Ascending aorta (tissue), 2 donors: ENCODE data around the gene LARGE1. TPM values are rescaled to one million over a fixed set of nuclear protein-coding genes. Genes with fewer than 3 reads are reported as not detected.

Experiments used
- DNase-seq, 2 donors: peaks; one replicate each; pipeline ENCODE4 v3.0.0-alpha.2; 2019; ENCODE audit warnings: low spot score in 2 of 2
- H3K27ac ChIP-seq, 2 donors: fragments of 200-600 bp; sonication (generic); one replicate each; pipeline ENCODE4 v1.5.1; 2016 to 2017; ENCODE audit warnings: mild to moderate bottlenecking in 1 of 2
- H3K27me3 ChIP-seq: fragments of 200-600 bp; sonication (generic); one replicate; pipeline ENCODE4 v1.5.1; 2017
- H3K36me3 ChIP-seq, 2 donors: fragments of 200-600 bp; sonication (generic); one replicate each; pipeline ENCODE4 v1.5.1; 2016
- H3K4me1 ChIP-seq, 2 donors: fragments of 200-600 bp; sonication (generic); one replicate each; pipeline ENCODE4 v1.5.1; 2016 to 2017; ENCODE audit warnings: mild to moderate bottlenecking in 1 of 2
- H3K4me3 ChIP-seq, 2 donors: fragments of 200-600 bp; sonication (generic); one replicate each; pipeline ENCODE4 v1.5.1; 2016 to 2017; ENCODE audit warnings: mild to moderate bottlenecking in 1 of 2
- H3K9me3 ChIP-seq, 2 donors: fragments of 200-600 bp; sonication (generic); one replicate each; pipeline ENCODE4 v1.5.1; 2016
- CTCF ChIP-seq, 3 experiments: fragments of 200-600 bp in 2 of 3; fragments of 450-650 bp in 1 of 3; sonication (generic) in 2 of 3; IDR thresholded peaks; one replicate each; pipeline ENCODE4 v1.5.1; 2016 to 2019; ENCODE audit warnings: antibody characterized with exemption in 3 of 3, mild to moderate bottlenecking in 1 of 3, moderate library complexity in 1 of 3
- intact Hi-C: fragments of 100-400 bp; cut with DNase I; formaldehyde crosslinking; loops from one replicate; pipeline ENCODE4 v1.15.1; 2023
- total RNA-seq: library from RNA; depleted of rRNA; stranded (reverse); fragments of >200 nt; gene quantifications from one replicate; pipeline ENCODE4 v1.1.0, GENCODE V29; 2016

LARGE1 gene
- total RNA-seq, 1 donor from 2014 or later, result 40.6 TPM

- no peak for TF ChIP-seq CTCF (IDR thresholded peaks at IDR 0.05)
- intact Hi-C loops, result loop anchor here (1.0 to 2.0 kb wide), 3 partner anchors 31 to 49 kb away; no protein-coding TSS in a partner anchor
- peaks cover 3 to 43% of the 10 kb centered on the region in 2 donors for H3K4me1 ChIP-seq
- H3K36me3 ChIP-seq, result no peaks in the 10 kb centered on the region
- peak in 1 of 2 donors; percentile 81 for DNase-seq
- peak overlapping the region; percentile 85 to 87 for H3K27ac ChIP-seq
- no peaks in the 10 kb centered on the region for H3K27me3 ChIP-seq
- H3K9me3 ChIP-seq, result no peaks in the 10 kb centered on the region
- H3K4me3 ChIP-seq, result no peak overlapping the region
Observed at GRCh38 chr22:33871935-33872334, 48.3 kb downstream of the LARGE1 start.

GRCh38 chr22:33869946-33870345, 50.3 kb downstream of the LARGE1 start:
- Histone ChIP-seq H3K9me3 (no peaks in the 10 kb centered on the region), H3K27me3 (no peaks in the 10 kb centered on the region), H3K4me1 (peaks cover 3 to 55% of the 10 kb centered on the region in 2 donors), H3K36me3 (no peaks in the 10 kb centered on the region), H3K27ac (peak overlapping the region; percentile 85 to 87), H3K4me3 (no peak overlapping the region)
- DNase-seq, result no peak
- intact Hi-C loops, result no loop called here
- no peak for TF ChIP-seq CTCF (IDR thresholded peaks at IDR 0.05)

- H3K36me3 ChIP-seq, result no peaks in the 10 kb centered on the region
- no peak for TF ChIP-seq CTCF (IDR thresholded peaks at IDR 0.05)
- intact Hi-C loops, result no loop called here
- H3K27me3 ChIP-seq, result no peaks in the 10 kb centered on the region
- H3K27ac ChIP-seq, result peak overlapping the region; percentile 85 to 87
- peaks cover 3 to 49% of the 10 kb centered on the region in 2 donors for H3K4me1 ChIP-seq
- no peak for DNase-seq
- H3K9me3 ChIP-seq, result no peaks in the 10 kb centered on the region
- no peak overlapping the region for H3K4me3 ChIP-seq
Observed at GRCh38 chr22:33867971-33868370, 52.3 kb downstream of the LARGE1 start.

GRCh38 chr22:33867118-33867866, 53.0 kb downstream of the LARGE1 start:
- H3K27me3 ChIP-seq, result no peaks in the 10 kb centered on the region
- intact Hi-C loops, result no loop called here
- no peaks in the 10 kb centered on the region for H3K9me3 ChIP-seq
- no peak for TF ChIP-seq CTCF (IDR thresholded peaks at IDR 0.05)
- peak in 1 of 2 donors; percentile 66 for DNase-seq
- H3K4me3 ChIP-seq, result no peak overlapping the region
- H3K36me3 ChIP-seq, result no peaks in the 10 kb centered on the region
- H3K4me1 ChIP-seq, result peaks cover 3 to 42% of the 10 kb centered on the region in 2 donors
- H3K27ac ChIP-seq, result peak overlapping the region; percentile 85 to 87

- H3K4me1 ChIP-seq, result peaks cover 3 to 38% of the 10 kb centered on the region in 2 donors
- intact Hi-C loops, result no loop called here
- peak overlapping the region; percentile 85 to 87 for H3K27ac ChIP-seq
- H3K4me3 ChIP-seq, result no peak overlapping the region
- no peaks in the 10 kb centered on the region for H3K27me3 ChIP-seq
- no peak for TF ChIP-seq CTCF (IDR thresholded peaks at IDR 0.05)
- H3K9me3 ChIP-seq, result no peaks in the 10 kb centered on the region
- no peak for DNase-seq
- no peaks in the 10 kb centered on the region for H3K36me3 ChIP-seq
Observed at GRCh38 chr22:33866511-33866910, 53.8 kb downstream of the LARGE1 start.
